Osteocyte (in vitro differentiated cells): Measurements from ENCODE around the gene SEPTIN10. TPM values are rescaled to one million over a fixed set of nuclear protein-coding genes. Genes with fewer than 3 reads are reported as not detected.

Source experiments
- DNase-seq: peaks from one replicate; pipeline ENCODE4 v3.0.0; 2021; ENCODE audit warnings: mixed read lengths; ENCODE audit not compliant: unreplicated experiment; ENCODE audit errors: extremely low spot score
- H3K27ac Mint-ChIP-seq: one replicate; pipeline ENCODE4 v1.8.0; 2021; ENCODE audit warnings: mild to moderate bottlenecking, mixed read lengths; ENCODE audit not compliant: unreplicated experiment
- H3K27me3 Mint-ChIP-seq: one replicate; pipeline ENCODE4 v1.8.0; 2021; ENCODE audit warnings: mixed read lengths; ENCODE audit not compliant: unreplicated experiment
- H3K36me3 Mint-ChIP-seq: one replicate; pipeline ENCODE4 v1.8.0; 2021; ENCODE audit warnings: mixed read lengths; ENCODE audit not compliant: unreplicated experiment
- H3K4me1 Mint-ChIP-seq: one replicate; pipeline ENCODE4 v1.8.0; 2021; ENCODE audit warnings: mixed read lengths; ENCODE audit not compliant: unreplicated experiment
- H3K4me3 Mint-ChIP-seq: one replicate; pipeline ENCODE4 v1.8.0; 2021; ENCODE audit warnings: mild to moderate bottlenecking, moderate library complexity, mixed read lengths; ENCODE audit not compliant: unreplicated experiment
- H3K9me3 Mint-ChIP-seq: one replicate; pipeline ENCODE4 v1.8.0; 2021; ENCODE audit warnings: mixed read lengths; ENCODE audit not compliant: unreplicated experiment
- CTCF ChIP-seq: fragments of 200-600 bp; sonication (generic); IDR thresholded peaks from 2 replicates; pipeline ENCODE4 v1.5.0; 2021; ENCODE audit warnings: antibody characterized with exemption, mild to moderate bottlenecking, moderate library complexity
- total RNA-seq: library from RNA; stranded (reverse); gene quantifications from 2 replicates; pipeline ENCODE4 v1.2.1, GENCODE V29; 2021

The SEPTIN10 gene
- total RNA-seq, 1 donor from 2014 or later = 109 TPM

- no peak for TF ChIP-seq CTCF
- H3K9me3 Mint-ChIP-seq = no peaks in the 10 kb centered on the region
- no peak overlapping the region for H3K4me3 Mint-ChIP-seq
- no peak for DNase-seq
- H3K27me3 Mint-ChIP-seq = no peaks in the 10 kb centered on the region
- H3K36me3 Mint-ChIP-seq = no peaks in the 10 kb centered on the region
- H3K4me1 Mint-ChIP-seq = peaks cover 35% of the 10 kb centered on the region
- H3K27ac Mint-ChIP-seq = peak overlapping the region; percentile 95
Observed at GRCh38 chr2:109514857-109515256, 98.9 kb downstream of the SEPTIN10 start.

GRCh38 chr2:109513749-109514588 lies 99.8 kb downstream of the SEPTIN10 start:
- DNase-seq = no peak
- peaks cover 36% of the 10 kb centered on the region for H3K4me1 Mint-ChIP-seq
- no peaks in the 10 kb centered on the region for H3K27me3 Mint-ChIP-seq
- H3K4me3 Mint-ChIP-seq = no peak overlapping the region
- peak overlapping the region; percentile 95 for H3K27ac Mint-ChIP-seq
- TF ChIP-seq CTCF = no peak
- no peaks in the 10 kb centered on the region for H3K36me3 Mint-ChIP-seq
- H3K9me3 Mint-ChIP-seq = peaks cover 6% of the 10 kb centered on the region

GRCh38 chr2:109513230-109513629 lies 100.5 kb downstream of the SEPTIN10 start:
- Mint-ChIP-seq H3K4me1 (peaks cover 36% of the 10 kb centered on the region), H3K27ac (peak overlapping the region; percentile 95), H3K27me3 (no peaks in the 10 kb centered on the region), H3K4me3 (no peak overlapping the region), H3K9me3 (peaks cover 10% of the 10 kb centered on the region), H3K36me3 (peaks cover 3% of the 10 kb centered on the region)
- no peak for DNase-seq
- no peak for TF ChIP-seq CTCF

- Mint-ChIP-seq H3K4me1 (peaks cover 36% of the 10 kb centered on the region), H3K27ac (peak overlapping the region; percentile 74), H3K27me3 (no peaks in the 10 kb centered on the region), H3K36me3 (peaks cover 4% of the 10 kb centered on the region), H3K4me3 (no peak overlapping the region), H3K9me3 (peaks cover 11% of the 10 kb centered on the region)
- no peak for DNase-seq
- no peak for TF ChIP-seq CTCF
Observed at GRCh38 chr2:109512076-109512475, 101.7 kb downstream of the SEPTIN10 start.

- H3K9me3 Mint-ChIP-seq = peaks cover 11% of the 10 kb centered on the region
- TF ChIP-seq CTCF = no peak
- H3K27ac Mint-ChIP-seq = no peak overlapping the region
- H3K36me3 Mint-ChIP-seq = peaks cover 4% of the 10 kb centered on the region
- H3K4me1 Mint-ChIP-seq = peaks cover 34% of the 10 kb centered on the region
- no peaks in the 10 kb centered on the region for H3K27me3 Mint-ChIP-seq
- no peak for DNase-seq
- no peak overlapping the region for H3K4me3 Mint-ChIP-seq
Observed at GRCh38 chr2:109511168-109511567, 102.6 kb downstream of the SEPTIN10 start.
